GM21717 (cell line): ENCODE results near the gene PIK3AP1.
"Not testable (repeated sequence)": the region's sequence is repeated elsewhere in the genome, so short reads cannot be mapped to it uniquely, and the experiment has no call there.

ENCODE experiments used
- ATAC-seq: cut with Tn5 transposase; IDR thresholded peaks from one replicate; pipeline ENCODE4 v1.9.1; 2021; ENCODE audit warnings: mild to moderate bottlenecking, moderate library complexity; ENCODE audit not compliant: unreplicated experiment

Gene PIK3AP1

GRCh38 chr10:96548589-96548988, 171.7 kb downstream of the PIK3AP1 start:
- no peak for ATAC-seq

- not testable (repeated sequence) for ATAC-seq
Observed at GRCh38 chr10:96545558-96545957, 174.8 kb downstream of the PIK3AP1 start.
